Activated T-helper 1 cell treated with Interleukin-2 at 50 U/mL for 16 hours (primary cell): Measurements from ENCODE around the gene TBCEL.
"Not testable (repeated sequence)": the region's sequence is repeated elsewhere in the genome, so short reads cannot be mapped to it uniquely, and the experiment has no call there.

Experiments
- DNase-seq: peaks from one replicate; pipeline ENCODE4 v3.0.0-alpha.2; 2020; ENCODE audit warnings: low read depth

Gene TBCEL

DNA sequence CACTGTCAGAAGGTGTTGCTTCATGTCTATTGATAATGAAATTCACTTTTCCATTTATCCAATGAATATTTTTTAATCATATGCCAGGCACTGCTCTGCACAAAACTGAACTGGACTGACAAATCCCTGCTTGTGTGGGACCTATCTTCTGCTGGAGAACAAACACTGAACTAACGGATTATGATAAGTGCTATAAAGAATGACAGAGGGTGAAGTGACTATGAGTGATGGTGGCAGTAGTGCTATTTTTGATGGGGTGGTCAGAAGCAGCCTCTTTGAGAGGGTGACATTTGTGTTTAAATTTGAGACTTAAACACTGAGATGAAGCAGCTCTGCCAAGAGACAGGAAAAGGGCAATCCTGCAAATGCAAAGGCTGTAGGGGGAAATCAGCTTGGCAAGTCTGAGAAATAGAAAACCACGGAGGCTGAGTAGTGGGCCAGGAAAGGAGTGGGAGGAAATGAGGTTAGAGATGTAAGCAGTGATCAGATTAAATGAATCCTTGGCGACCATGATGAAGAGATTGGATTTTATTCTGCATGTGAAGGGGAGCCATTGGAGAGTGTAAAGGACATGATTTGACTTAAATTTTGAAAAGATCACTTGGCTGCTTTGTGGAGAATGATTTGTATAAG, 6.0 kb downstream of the TBCEL start:
- no peak for DNase-seq

- DNase-seq: no peak
These were observed 7.3 kb downstream of the TBCEL start for GRCh38 chr11:121031167-121031566.

- not testable (repeated sequence) for DNase-seq
These were observed 7.7 kb downstream of the TBCEL start for GRCh38 chr11:121031648-121032047.

DNA sequence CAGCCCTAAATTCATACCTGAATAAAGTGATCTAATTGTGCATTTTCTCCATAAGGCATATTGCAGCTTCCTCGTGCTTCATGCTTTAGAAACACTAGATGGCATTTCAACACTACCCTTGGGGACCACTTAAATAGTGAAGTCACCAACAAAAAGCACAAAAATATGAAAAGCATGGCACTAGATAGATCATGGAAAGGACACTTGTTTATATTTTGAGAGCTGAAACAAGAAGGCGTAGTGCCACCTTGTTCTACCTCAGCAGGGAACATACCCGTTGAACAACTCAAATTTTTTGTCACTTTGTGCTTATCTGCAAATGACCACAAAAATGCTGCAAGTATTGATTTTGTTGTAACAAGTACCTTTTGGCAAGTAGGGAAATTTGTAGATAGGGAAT, 8.6 kb downstream of the TBCEL start:
- no peak for DNase-seq

DNA sequence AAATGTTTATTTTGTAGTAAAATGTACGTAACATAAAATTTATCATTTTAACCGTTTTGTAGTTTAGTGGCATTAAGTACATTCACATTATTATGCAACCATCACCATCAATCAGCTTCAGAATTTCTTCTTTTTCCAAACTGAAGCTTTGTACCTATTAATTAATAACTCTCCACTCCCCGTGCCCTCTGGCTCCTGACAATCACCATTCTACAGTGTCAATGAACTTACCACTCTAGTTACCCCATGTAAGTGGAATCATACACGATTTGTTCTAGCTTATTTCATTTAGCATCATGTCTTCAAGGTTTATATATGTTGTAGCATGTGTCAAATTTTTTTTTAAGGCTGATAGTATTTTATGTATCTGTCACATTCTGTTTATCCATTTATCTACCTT, 9.7 kb downstream of the TBCEL start:
- DNase-seq: no peak

GRCh38 chr11:121035169-121035755, 11.4 kb downstream of the TBCEL start:
- no peak for DNase-seq

DNA sequence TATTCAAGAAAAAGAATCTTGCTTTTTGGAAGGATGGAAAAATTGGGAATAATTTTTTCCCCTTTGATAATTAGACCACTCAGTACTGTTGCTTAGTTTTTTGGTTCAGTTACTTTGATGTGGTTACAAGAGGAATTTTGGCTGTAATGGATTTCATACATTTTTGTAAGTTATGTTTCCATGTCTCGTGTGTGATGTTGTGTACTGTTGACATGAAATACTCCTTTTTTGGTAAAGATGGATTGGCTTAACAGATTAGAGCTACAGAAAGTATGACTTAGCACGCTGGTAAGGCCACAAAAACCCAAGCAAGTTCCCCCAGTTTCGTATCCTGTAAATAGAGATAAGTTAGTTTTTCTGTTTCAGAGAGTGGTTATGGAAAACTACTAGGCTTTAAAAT, 11.9 kb downstream of the TBCEL start:
- no peak for DNase-seq

DNA sequence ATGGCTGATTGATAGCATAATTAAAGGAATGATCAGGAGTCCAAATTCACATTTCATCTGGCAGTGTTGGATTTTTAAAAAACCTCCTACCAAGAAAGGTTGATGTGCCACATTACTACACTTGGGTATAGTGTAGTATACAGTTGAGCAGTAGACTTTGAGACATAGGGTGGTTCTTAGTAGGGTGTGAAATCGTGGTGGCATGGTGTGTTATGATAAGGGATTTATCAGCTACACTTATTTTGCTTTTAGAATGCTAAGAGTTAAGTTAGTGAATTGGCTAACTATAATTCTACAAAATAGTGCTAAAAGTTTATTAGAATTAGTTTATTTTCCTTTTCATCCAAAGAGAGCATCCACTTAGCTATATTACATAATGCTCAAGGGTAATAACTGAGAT, 13.1 kb downstream of the TBCEL start:
- DNase-seq: no peak

DNA sequence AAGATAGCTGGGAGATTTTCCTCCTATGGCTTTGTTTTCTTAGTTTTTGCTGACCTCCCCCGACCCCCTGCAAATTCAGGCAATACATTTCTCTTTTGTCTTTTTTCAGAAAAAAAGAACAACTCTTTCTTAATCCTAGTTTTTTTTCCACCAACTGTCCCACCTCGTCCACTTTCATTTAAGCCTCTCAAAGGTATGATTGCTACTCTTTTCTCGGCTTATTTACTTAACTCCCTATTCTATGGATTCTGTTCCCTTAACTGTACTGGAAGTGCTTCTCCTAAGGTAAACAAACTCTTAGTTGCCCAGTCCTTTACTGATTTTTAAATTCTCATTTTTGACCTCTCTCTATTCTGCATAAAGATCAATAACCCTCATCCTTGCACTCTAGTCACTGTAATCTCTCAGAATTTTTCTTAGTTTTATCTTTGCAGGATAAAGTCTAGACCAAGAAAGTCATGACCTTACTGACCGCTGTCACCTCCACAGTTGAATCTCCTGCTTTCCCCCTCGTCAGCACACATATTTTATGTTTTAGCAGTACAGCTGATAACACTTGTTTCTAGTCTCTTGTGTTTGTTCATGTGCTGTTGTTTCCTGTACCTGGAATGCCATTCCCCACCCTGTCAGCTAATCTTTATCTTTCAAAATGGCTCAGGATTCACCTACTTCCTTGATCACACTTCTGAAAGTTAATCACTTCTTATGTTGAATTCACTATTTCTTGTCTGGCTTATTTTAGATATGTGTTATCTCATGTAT, 14.9 kb downstream of the TBCEL start:
- no peak for DNase-seq

GRCh38 chr11:121039971-121040613, 16.2 kb downstream of the TBCEL start:
- no peak for DNase-seq

GRCh38 chr11:121040614-121041002, 16.7 kb downstream of the TBCEL start:
- DNase-seq: no peak

- no peak for DNase-seq
These were observed 17.2 kb downstream of the TBCEL start for GRCh38 chr11:121041072-121041471.

DNA sequence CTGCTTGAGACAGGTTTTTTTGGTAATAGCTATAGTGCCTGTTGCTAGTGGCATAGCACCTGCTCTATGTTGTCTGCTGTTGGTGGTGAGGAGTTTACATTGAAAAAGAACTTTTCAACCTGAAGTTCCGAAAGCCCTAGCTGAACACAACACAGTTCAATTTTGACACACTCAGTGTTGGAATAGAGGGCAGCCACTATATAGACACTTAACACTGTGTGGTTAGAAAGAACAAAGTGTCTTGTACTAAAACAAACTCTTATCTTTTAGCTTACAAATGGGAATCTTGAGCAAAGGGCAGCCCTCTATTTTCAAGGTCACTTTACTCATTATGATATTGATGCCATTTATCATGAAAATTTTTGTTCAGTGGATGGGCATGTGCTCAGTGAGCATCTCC, 18.4 kb downstream of the TBCEL start:
- DNase-seq: no peak

DNA sequence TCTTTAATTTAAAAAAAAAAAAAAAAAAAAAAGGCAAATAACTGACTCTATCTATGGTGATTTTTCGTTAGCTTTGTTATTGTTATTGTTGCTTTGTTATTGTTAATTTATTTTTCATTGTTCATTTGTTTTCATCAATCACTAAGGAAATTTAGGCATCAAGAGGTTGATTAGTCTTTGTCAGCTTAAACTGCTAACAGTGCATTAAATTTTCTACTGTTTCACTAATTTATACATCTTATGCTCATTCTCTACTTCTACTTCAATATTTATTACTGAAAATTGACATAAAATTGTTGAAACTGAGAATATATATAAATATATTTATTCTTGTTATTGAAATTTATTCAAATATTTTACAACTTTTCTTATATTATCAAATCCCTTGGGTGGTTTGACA, 24.0 kb downstream of the TBCEL start:
- no peak for DNase-seq

- no peak for DNase-seq
These were observed 24.7 kb downstream of the TBCEL start for GRCh38 chr11:121048464-121049233.

DNA sequence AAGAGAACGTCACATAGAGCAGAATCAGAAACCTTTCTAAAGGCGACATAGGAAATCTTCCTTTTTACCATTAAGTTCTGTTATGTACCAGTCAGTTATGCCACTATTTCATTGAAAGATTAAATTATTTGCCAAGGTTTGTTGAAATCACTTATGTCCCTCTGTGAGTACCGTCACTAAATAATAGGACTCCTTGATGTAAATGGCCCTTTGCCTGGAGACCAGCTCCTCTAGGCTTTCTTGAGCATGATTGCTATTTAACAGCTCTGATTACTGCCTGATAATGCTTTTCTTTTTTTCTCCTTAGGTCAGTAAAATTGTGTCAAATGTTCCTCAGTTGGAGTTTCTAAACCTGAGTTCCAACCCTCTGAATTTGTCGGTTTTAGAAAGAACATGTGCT, 29.3 kb downstream of the TBCEL start:
- DNase-seq: no peak

GRCh38 chr11:121054266-121054665, 30.4 kb downstream of the TBCEL start:
- no peak for DNase-seq

DNA sequence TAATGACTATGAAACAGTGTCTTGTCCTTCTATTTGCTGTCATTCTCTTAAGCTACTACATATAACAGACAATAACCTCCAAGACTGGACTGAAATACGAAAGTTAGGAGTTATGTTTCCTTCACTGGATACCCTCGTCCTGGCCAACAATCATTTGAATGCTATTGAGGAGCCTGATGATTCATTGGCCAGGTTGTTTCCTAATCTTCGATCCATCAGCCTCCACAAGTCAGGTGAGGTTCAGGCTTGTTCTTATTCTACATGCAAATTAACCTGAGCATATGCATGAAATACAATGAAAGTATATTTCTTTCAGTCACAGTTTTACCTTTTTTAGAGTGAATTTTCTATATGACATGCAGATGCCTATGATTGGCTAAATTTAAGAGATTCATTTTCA, 31.2 kb downstream of the TBCEL start:
- DNase-seq: no peak

- DNase-seq: no peak
These were observed 34.0 kb downstream of the TBCEL start for GRCh38 chr11:121057922-121058321.

DNA sequence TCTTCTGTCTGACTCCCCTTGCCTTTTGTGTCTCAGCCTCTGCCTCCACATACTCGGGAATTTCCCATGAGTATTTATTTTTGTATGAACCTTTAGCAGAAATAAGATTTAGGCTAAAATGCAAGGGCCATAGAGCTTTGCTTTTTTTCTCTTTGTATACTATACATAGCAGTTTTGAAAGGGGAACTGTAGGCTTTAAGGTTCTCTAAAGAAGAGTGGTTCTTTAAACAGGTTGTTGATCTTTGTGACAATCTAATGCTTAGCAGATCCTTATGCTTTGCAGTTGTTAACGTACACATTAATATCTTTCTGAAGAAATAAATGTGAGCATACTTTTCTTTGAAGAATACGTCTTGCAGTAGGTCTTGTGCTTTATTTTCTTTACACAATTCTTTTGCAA, 35.0 kb downstream of the TBCEL start:
- DNase-seq: no peak

- DNase-seq: no peak
These were observed 35.7 kb downstream of the TBCEL start for GRCh38 chr11:121059605-121060004.

GRCh38 chr11:121063728-121064127, 39.8 kb downstream of the TBCEL start:
- no peak for DNase-seq
